NCI-H1048 (cell line): ENCODE results near the gene TCERG1L.
"Not testable (repeated sequence)": the region's sequence is repeated elsewhere in the genome, so short reads cannot be mapped to it uniquely, and the experiment has no call there.

ENCODE experiments used
- DNase-seq: peaks from one replicate; lab custom pipeline; 2025; lab: John Stamatoyannopoulos, UW

The TCERG1L gene

GRCh38 chr10:131311661-131312477 lies at the start of gene TCERG1L:
TCERG1L (minus strand) TSS chr10:131311721; CDS start chr10:131311635, 86 bp downstream.
- DNase-seq: no peak

- no peak for DNase-seq
Measured at GRCh38 chr10:131358741-131359442, 47.4 kb upstream of the TCERG1L start.

DNA sequence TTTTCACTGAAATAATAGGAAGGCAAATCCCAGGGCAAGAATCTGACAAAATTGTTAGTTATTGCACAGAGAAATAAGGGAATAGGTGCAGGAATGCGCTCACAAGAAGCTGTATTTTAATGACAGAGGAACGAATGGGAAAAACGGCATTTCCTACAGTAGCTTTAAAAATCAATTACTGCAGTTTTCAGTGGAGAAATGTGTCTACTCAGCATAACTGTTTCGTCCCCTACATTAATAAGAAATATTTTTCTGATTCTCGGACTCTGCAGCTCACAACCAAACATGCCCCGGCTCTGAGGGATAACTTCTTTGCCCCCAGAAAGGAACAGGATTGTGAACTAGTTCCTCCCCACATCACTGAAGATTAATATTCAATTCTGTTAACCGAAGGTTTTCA lies 44.9 kb upstream of the TCERG1L start:
- DNase-seq: no peak

DNA sequence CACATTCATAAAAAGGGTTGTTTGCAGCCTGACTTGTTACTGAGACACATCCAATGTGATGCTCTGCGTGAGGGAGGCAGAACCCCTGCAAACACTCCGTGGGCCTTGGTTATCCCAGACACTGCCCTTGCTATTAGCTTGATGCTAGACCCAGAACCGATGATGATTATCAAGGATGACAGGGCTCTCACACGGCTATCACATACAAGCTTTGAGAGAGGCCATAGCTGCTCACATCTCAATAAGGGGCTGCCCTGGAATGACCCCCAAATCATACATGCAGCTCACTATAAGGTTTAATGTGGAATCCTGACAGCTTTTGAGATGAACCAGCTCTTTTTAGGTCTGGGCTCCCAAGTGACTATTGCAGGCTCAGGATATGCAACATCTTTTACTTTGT lies 44.4 kb upstream of the TCERG1L start:
- DNase-seq: no peak

DNA sequence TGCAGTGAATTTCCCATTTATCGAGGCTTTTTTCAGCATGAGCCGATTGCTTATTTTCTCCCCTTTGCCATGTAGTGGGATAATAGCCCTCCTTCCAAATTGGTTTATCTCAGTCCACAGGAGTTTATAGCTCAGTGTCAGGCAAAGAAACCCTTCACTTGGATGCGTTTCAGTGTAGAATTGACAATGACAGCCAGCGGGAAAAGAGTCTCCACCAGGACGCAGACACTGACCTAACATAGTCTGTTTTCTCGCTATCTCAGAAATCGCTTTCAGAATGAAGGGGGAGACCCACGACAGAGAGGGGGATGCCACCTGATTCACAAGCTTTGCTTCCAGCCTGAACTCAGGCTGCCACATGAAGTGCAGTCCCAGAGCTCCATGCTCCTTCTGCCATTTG lies 43.5 kb upstream of the TCERG1L start:
- no peak for DNase-seq

GRCh38 chr10:131354380-131354779 lies 42.9 kb upstream of the TCERG1L start:
- DNase-seq: no peak

- DNase-seq: no peak
Measured at GRCh38 chr10:131352765-131353290, 41.3 kb upstream of the TCERG1L start.

DNA sequence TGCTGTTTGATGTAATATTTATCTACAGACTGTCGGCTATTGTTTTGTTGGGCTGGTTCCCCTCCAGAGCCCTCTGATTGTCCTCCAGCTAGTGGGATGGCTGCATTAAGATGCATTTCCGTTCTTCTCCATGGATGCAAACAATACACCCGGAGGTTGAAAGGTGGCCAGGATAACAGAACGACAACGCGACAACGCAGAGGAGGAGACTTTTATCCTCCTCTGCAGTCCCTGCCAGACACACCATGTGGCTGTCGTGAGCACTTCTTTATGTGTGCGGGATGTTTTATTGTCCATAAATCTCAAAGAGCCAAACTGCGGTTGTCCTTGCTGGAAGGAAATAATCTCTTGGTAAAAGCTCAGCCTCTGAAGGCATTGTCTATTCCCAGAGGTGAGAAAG lies 39.1 kb upstream of the TCERG1L start:
- DNase-seq: no peak

DNA sequence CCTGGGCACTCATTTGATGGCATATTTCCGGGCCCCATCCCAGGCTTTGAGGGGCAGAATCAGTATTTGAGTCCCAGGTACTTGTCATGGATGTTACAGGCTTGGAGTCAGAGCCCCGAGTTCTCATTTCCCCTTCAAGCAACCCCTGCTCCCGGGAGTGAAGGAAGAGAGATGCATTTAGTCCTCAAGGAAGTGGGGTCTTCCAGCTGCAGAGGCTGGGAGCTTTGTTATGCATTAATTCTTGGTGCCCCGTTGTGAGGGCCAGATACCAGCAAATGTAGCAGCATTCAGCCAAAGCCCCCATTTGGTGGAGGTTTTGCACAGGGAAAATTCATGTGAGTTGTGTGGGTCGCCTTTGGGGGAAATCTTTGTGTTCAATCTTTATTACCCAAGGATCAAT lies 38.7 kb upstream of the TCERG1L start:
- no peak for DNase-seq

GRCh38 chr10:131346456-131346855 lies 34.9 kb upstream of the TCERG1L start:
- no peak for DNase-seq

- no peak for DNase-seq
Measured at GRCh38 chr10:131345691-131346090, 34.2 kb upstream of the TCERG1L start.

DNA sequence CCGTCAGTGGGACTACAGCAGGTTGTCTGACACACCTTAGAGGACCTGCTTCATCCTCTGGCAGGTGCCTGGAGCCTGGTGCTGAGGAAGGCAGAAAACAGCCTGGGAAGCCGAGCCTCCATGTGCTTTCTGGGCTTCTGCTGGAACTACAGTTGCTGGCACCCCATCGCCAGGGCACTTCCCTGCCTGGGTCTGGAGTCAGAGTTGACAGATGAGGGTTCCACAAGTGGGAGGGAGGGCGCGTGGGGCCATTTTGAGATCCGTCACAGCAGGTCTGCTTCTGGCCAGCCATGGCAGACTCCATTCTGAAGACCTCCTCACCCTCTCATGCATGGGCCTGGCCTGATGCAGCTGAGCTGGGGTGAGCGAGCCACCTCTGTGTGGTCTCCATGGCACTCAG lies 33.2 kb upstream of the TCERG1L start:
- no peak for DNase-seq

GRCh38 chr10:131337741-131338140 lies 26.2 kb upstream of the TCERG1L start:
- no peak for DNase-seq

- DNase-seq: no peak
Measured at GRCh38 chr10:131332821-131333220, 21.3 kb upstream of the TCERG1L start.

- no peak for DNase-seq
Measured at GRCh38 chr10:131323880-131324279, 12.4 kb upstream of the TCERG1L start.

DNA sequence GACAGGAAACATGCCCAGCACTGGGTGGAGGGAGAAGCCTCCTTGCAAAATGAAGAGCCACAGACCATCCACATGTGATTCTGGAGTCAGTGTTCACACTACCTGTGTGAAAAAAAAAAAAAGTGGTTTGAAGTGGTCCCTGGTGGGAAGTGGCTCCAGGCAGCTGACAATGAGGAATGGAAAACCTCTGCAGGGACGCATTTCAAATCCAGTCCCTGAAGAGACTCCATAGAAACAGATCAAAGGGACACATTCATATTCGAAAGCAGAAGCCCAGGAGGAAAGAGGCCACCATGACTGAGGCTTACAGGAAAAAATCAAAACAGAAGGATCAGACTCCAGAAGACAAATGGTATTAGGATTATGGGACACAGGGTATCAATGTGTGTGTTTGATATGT lies 11.5 kb upstream of the TCERG1L start:
- no peak for DNase-seq

GRCh38 chr10:131322575-131322974 lies 11.1 kb upstream of the TCERG1L start:
- DNase-seq: not testable (repeated sequence)

DNA sequence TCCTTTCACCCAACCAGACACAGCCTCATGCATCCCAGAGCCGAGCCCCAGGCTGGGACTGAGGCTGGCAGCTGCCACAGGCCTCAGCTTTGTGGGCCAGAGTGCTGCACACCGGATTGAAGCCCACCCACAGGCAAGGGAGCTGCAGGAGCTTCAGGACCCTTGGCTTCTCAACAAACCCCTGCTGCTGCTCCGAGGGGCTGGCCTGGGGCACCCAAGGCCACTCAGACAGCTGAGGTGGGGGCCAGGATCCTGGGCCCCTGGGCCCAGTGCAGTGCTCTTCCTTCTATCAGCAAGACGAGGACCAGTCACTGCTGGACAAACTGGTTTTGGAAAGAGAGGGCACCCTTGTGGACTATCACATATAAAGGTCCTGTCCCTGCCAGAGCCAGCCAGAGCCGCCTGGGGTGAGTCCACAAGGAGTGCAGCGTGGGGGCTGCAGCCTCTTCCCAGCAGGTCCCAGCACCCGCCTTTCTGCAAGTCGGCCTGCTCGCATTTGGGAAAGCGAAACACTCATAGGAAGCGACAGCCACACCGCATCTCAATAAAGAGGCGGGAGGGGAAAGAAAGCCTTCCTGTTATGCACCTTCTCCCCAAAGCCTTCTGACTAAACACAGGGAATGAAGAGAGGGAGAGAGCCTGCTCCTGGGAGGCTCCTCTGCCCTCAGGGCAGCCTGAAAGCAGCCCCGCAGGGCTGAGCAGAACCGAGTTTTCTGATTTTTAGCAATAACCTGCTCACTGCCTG lies 9.5 kb upstream of the TCERG1L start:
- no peak for DNase-seq

GRCh38 chr10:131318814-131319213 lies 7.3 kb upstream of the TCERG1L start:
- DNase-seq: no peak

DNA sequence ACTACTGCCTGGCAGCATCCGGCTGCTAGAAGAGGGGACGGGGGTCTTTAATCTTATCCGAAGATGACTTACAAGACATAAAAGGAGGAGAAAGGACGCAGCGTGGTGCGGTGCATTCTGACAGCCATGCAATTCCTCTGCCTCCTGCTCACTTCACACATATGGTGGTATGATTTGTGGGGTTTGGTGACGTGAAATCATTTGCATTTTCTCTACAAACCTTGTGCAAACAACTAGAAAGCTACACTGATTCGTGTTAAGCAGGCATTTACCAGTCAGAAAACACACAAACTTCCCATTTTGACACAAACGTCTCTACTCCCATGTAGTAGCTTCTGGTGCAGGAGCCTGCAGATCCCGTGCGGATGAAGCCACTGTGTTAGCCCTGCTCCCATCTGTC lies 6.8 kb upstream of the TCERG1L start:
- no peak for DNase-seq

DNA sequence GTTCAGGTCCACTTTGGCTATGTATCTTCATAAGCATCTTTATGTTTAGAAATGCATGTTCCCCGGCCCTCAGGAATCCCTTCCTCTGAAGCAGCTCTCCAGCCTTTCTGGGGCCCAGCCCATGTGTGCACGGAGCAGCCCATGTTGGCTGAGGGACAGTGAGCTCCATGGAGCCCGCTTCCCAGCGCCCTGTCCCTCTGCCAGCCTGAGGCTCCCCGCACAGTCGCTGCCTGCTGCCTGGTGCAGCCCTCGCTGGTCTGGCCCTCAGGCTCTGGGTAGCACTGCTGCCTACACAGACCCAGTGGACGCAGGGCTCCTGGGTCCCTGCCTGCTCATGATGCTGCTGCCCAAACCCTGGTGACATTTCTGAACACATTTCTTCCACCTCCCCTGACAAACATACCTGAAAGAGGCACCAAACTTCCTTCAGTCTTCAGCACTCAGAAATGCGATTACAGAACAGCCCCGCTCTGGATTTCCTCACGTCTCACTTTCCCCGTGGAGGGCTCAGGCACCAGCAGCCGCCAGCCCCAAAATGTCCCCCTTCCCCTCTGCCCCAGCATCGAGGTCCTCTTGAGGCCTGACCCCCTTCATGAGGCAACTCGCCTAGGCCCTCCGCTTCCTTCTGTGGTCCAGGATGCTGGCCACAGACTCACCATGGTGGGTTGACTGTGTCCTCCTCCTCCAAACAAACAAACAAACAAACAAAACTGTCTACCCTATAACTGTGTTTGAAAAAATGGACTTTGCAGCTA lies 5.0 kb upstream of the TCERG1L start:
- no peak for DNase-seq

- DNase-seq: no peak
Measured at GRCh38 chr10:131315344-131315743, 3.8 kb upstream of the TCERG1L start.
